ENCODE results near the gene TBC1D16. TPM values are rescaled to one million over a fixed set of nuclear protein-coding genes. Genes with fewer than 3 reads are reported as not detected.

The TBC1D16 gene
- total RNA-seq, 1 donor from 2014 or later: 44.9 TPM

- DNase-seq: no peak
These were observed 98.0 kb downstream of the TBC1D16 start for GRCh38 chr17:79937391-79938335.

GRCh38 chr17:79936641-79937381, 98.9 kb downstream of the TBC1D16 start:
- no peak for DNase-seq

DNA sequence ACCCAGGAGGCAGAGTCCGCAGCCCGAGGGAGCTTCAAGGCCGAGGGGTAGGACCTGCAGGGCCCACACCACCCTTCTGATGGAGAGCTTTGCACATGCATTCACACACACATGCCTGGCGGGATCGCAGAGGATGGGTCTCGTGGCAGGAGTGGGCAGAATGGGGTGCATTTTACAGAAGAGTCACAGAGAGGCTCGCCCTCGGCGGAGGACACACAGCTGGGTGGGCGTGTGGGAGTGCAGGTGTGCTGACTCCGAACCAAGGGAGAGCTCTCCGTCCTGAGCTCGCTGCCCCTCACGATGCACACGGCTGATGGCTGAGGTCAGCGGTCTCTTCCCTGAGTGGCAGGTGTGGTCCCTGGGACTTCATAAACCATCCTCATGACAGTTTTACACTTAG, 99.6 kb downstream of the TBC1D16 start:
- DNase-seq: no peak

DNA sequence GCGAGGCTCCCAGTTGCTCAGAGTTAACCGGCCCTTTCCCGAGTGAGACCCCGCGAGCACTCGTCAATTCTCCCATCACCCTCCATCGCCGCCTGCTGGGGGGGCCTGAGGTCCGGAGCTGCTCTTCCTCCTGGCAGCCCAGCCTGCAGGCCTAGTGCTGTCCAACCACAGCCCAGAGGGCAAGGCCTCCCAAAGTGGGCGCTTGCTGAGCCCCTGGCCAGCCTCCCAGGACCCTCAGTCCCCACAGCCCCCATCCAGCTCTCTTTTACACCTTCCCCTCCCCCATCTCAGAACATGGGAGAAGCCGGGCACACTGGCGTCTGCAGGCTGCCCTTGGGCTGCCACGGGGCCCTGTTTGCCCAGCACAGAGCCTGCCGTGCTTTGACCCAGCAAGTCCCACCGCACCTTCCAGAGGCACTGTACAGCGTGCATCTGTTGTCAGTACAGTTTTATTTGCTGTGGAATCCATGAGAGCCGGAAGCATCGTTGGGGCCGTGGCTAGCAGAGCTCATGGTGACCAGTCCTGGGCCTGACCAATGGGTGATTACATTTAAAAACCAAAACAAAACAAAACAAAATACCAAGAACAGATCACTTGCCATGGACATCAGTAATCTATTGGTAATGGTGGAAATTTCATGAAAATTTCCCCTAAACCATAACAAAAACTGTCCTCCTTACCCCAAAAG, 100.3 kb downstream of the TBC1D16 start:
- DNase-seq: no peak

GRCh38 chr17:79934653-79934970, 101.1 kb downstream of the TBC1D16 start:
- no peak for DNase-seq

DNA sequence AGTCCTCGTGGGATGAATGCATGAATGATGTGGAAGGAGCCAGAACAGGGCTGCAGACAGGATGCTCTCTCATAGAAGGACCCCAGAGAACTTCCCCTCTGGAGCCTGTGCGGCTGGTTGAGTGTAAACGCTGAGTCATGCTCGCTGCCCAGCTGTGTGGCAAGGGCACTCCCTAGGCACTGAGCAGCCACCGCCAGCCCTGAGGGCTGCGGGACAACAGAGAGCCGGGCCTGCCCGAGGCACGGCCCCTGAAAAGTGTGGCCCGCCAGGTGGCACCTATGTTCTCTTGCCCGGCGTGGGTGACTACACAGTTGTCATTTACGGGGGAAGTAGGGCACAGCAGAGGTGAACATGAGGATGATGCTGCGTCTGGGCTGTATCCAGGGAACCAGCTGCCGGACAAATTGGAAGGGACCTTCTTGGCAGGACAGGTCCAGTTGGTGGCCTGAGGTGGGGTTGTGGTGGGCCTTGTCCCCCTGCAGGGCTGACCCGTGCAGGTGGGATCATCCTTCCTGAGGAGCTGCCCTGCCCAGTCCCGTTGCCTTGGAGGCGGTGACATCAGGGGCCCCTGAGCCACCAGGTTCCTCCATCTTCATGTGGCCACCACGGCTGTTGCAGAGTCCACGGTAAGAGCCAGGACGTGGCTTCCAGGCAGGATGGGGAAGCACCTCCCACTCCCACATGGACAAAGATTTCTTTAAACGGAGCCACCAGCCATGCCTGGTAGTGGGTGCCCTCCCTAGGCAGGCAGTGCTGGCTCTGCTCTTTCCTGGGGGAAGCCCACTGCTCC, 101.6 kb downstream of the TBC1D16 start:
- peak; percentile 67 for DNase-seq

- DNase-seq: no peak
These were observed 103.0 kb downstream of the TBC1D16 start for GRCh38 chr17:79932451-79933306.

DNA sequence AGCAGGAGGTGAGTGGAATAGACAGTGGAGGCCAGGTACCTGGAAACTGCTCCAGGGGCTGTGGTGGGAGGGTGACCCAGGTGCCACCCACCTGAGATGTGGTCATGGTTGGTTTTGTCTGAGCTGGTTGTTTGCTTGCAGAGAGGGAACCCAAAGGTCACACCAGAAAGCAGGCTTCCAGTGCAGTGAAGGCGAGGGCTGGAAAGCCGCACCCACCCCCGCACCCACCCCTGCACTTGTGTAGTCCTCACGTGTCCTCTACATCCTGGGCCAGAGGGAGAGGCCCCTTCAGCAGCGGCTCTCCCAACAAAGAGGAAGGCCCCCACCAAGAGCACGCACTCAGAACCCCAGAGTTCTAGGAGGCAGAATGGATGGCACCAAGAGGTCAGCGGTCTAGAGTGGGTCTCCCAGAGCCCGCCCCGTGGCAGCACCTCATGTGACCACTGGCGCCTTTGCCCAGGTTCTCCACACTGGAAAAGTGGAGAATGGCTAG, 103.8 kb downstream of the TBC1D16 start:
- no peak for DNase-seq

- DNase-seq: peak; percentile 15
These were observed 104.5 kb downstream of the TBC1D16 start for GRCh38 chr17:79930877-79931816.

GRCh38 chr17:79930062-79930876, 105.4 kb downstream of the TBC1D16 start:
- DNase-seq: peak; percentile 12

GRCh38 chr17:79929257-79930061, 106.2 kb downstream of the TBC1D16 start:
- no peak for DNase-seq

- DNase-seq: no peak
These were observed 107.0 kb downstream of the TBC1D16 start for GRCh38 chr17:79928502-79929256.

GRCh38 chr17:79927688-79928501, 107.8 kb downstream of the TBC1D16 start:
- no peak for DNase-seq

DNA sequence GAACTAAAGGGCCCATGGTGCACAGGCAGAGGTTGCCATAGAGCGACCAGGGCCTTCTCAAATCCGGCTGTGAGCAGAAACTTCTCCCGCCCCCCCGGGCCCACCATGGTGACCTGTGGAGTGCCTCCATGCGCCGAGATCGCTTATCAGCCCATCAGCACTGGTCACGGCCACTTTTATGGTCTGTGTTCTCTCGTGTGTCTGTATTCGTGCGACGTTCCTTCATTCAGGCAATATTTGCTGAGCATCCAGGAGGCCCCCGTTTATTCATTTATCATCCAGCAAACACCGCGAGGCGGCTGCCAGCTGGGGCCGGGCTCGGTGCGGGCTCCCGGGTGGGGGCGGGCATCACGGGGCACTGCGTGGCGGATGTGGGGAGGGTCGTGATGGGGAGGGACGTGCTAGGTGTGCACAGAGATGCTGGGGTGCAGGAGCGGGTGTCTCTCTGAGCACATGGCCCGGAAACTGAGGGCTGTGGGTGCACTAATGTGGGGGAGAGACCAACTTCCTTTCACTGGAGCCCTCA, 108.5 kb downstream of the TBC1D16 start:
- DNase-seq: no peak

- no peak for DNase-seq
These were observed 109.0 kb downstream of the TBC1D16 start for GRCh38 chr17:79926605-79927135.

GRCh38 chr17:79926142-79926604, 109.5 kb downstream of the TBC1D16 start:
- DNase-seq: no peak
